IMR-90 (cell line): Measurements from ENCODE around the gene FH. TPM values are rescaled to one million over a fixed set of nuclear protein-coding genes. Genes with fewer than 3 reads are reported as not detected.

Source experiments
- ATAC-seq: fragments of 200-7000 bp; cut with Tn5 transposase; 2 replicates; pipeline ENCODE4 v1.9.1; 2020; ENCODE audit warnings: low read depth, mild to moderate bottlenecking, moderate library complexity
- BruUV-seq: library from RNA; stranded (reverse); fragments of 400-500 nt; replicated peaks from 2 replicates; lab custom pipeline; 2021; lab: Mats Ljungman, UMichigan
- CTCF ChIA-PET: fragments of 300-600 bp; formaldehyde crosslinking; extraction: SDS; loops from one replicate; lab custom pipeline; 2021; ENCODE audit warnings: antibody characterized with exemption; lab: Yijun Ruan, JAX
- POLR2A ChIA-PET: fragments of 300-600 bp; sonication (Branson Sonifier 250); formaldehyde crosslinking; loops from one replicate; lab custom pipeline; 2022; ENCODE audit warnings: antibody characterized with exemption; ENCODE audit not compliant: unreplicated experiment; lab: Charles Lee
- DNase-seq: peaks from one replicate; pipeline ENCODE4 v3.0.0; 2013
- H2AFZ ChIP-seq: replicated peaks from 2 replicates; pipeline ENCODE3; 2013; ENCODE audit warnings: low read length, mild to moderate bottlenecking; ENCODE audit not compliant: poor library complexity
- H2AK5ac ChIP-seq: 2 replicates; pipeline ENCODE4 v1.6.1; 2013; ENCODE audit warnings: low read depth, low read length, inconsistent platforms
- H2AK9ac ChIP-seq: replicated peaks from 2 replicates; pipeline ENCODE3; 2013; ENCODE audit warnings: mild to moderate bottlenecking, low read depth, low read length, moderate library complexity; ENCODE audit not compliant: poor library complexity
- H2BK120ac ChIP-seq: 2 replicates; pipeline ENCODE4 v1.6.1; 2013; ENCODE audit warnings: low read depth, low read length, inconsistent platforms
- H2BK15ac ChIP-seq: 3 replicates; pipeline ENCODE4 v1.6.1; 2013; ENCODE audit warnings: low read depth, low read length, inconsistent platforms
- H2BK20ac ChIP-seq: 2 replicates; pipeline ENCODE4 v1.6.1; 2013; ENCODE audit warnings: low read depth, mild to moderate bottlenecking, inconsistent platforms, low read length, moderate library complexity
- H2BK5ac ChIP-seq: 2 replicates; pipeline ENCODE4 v1.6.1; 2013; ENCODE audit warnings: mild to moderate bottlenecking, low read depth, low read length, inconsistent platforms; ENCODE audit not compliant: poor library complexity, severe bottlenecking
- H3K14ac ChIP-seq: replicated peaks from 2 replicates; pipeline ENCODE4 v1.6.1; 2013; ENCODE audit warnings: low read depth, low read length, inconsistent platforms
- H3K18ac ChIP-seq: 2 replicates; pipeline ENCODE4 v1.6.1; 2013; ENCODE audit warnings: low read depth, low read length, control low read depth
- H3K23ac ChIP-seq: 2 replicates; pipeline ENCODE4 v1.6.1; 2013; ENCODE audit warnings: low read depth, low read length, inconsistent platforms
- H3K27ac ChIP-seq: 2 replicates; pipeline ENCODE4 v1.5.1; 2013; ENCODE audit warnings: mild to moderate bottlenecking, control low read depth, low read length; ENCODE audit not compliant: insufficient read depth
- H3K27me3 ChIP-seq: 2 replicates; pipeline ENCODE4 v1.6.1; 2013; ENCODE audit warnings: low read length; ENCODE audit not compliant: control insufficient read depth, insufficient read depth
- H3K36me3 ChIP-seq: 2 replicates; pipeline ENCODE4 v1.6.1; 2013; ENCODE audit warnings: low read length, mixed read lengths; ENCODE audit not compliant: control insufficient read depth, insufficient read depth
- H3K4ac ChIP-seq: 2 replicates; pipeline ENCODE4 v1.6.1; 2013; ENCODE audit warnings: low read depth, low read length, inconsistent platforms
- H3K4me1 ChIP-seq: 2 replicates; pipeline ENCODE4 v1.6.1; 2013; ENCODE audit warnings: low read length, mixed read lengths; ENCODE audit not compliant: control insufficient read depth, insufficient read depth
- H3K4me2 ChIP-seq: 2 replicates; pipeline ENCODE4 v1.6.1; 2013; ENCODE audit warnings: low read depth, mild to moderate bottlenecking, control low read depth, low read length, moderate library complexity
- H3K4me3 ChIP-seq: 2 replicates; pipeline ENCODE4 v1.5.1; 2013; ENCODE audit warnings: low read depth, mild to moderate bottlenecking, control low read depth, low read length, moderate library complexity; ENCODE audit not compliant: insufficient read depth
- H3K56ac ChIP-seq: 2 replicates; pipeline ENCODE4 v1.6.1; 2013; ENCODE audit warnings: low read length, inconsistent platforms; ENCODE audit not compliant: insufficient read depth; ENCODE audit errors: extremely low read depth
- H3K79me1 ChIP-seq, 2 experiments: 2 replicates each; pipeline ENCODE4 v1.6.1; 2013; ENCODE audit warnings: low read length in 2 of 2, inconsistent platforms in 1 of 2, low read depth in 1 of 2
- H3K9ac ChIP-seq: 2 replicates; pipeline ENCODE4 v1.6.1; 2013; ENCODE audit warnings: low read depth, low read length, control low read depth
- H3K9me1 ChIP-seq: 2 replicates; pipeline ENCODE4 v1.6.1; 2013; ENCODE audit warnings: low read length, inconsistent platforms; ENCODE audit not compliant: insufficient read depth
- H3K9me3 ChIP-seq: 2 replicates; pipeline ENCODE4 v1.6.1; 2013; ENCODE audit warnings: low read length; ENCODE audit not compliant: control insufficient read depth, insufficient read depth
- H4K20me1 ChIP-seq: 2 replicates; pipeline ENCODE4 v1.6.1; 2013; ENCODE audit warnings: low read length, inconsistent platforms; ENCODE audit not compliant: insufficient read depth
- H4K5ac ChIP-seq: 2 replicates; pipeline ENCODE4 v1.6.1; 2013; ENCODE audit warnings: mild to moderate bottlenecking, low read depth, low read length, control low read depth
- H4K8ac ChIP-seq, 2 experiments: 2 replicates each; pipeline ENCODE4 v1.6.1; 2013; ENCODE audit warnings: low read depth in 2 of 2, low read length in 2 of 2, control low read depth in 1 of 2, inconsistent platforms in 1 of 2
- H4K91ac ChIP-seq: 2 replicates; pipeline ENCODE4 v1.6.1; 2013; ENCODE audit warnings: low read depth, low read length, inconsistent platforms; ENCODE audit not compliant: insufficient read depth
- BHLHE40 ChIP-seq: fragments of 150-350 bp; IDR thresholded peaks from 2 replicates; pipeline ENCODE4 v1.6.1; 2016; ENCODE audit warnings: mild to moderate bottlenecking, low read depth, low read length
- CEBPB ChIP-seq: IDR thresholded peaks from 2 replicates; pipeline ENCODE4 v1.6.1; 2012; ENCODE audit warnings: low read depth, low read length, improper control_type of control experiment
- CHD1 ChIP-seq: IDR thresholded peaks from 2 replicates; pipeline ENCODE4 v1.6.1; 2012; ENCODE audit warnings: low read depth, low read length, improper control_type of control experiment
- FOS ChIP-seq: fragments of 150-350 bp; IDR thresholded peaks from 2 replicates; pipeline ENCODE4 v1.6.1; 2016; ENCODE audit warnings: low read depth, low read length
- MAFK ChIP-seq: IDR thresholded peaks from 2 replicates; pipeline ENCODE4 v1.6.1; 2012; ENCODE audit warnings: low read depth, low read length, improper control_type of control experiment
- MAZ ChIP-seq: IDR thresholded peaks from 2 replicates; pipeline ENCODE4 v1.6.1; 2012; ENCODE audit warnings: low read depth, mild to moderate bottlenecking, low read length, improper control_type of control experiment, moderate library complexity, borderline replicate concordance
- MXI1 ChIP-seq: IDR thresholded peaks from 2 replicates; pipeline ENCODE4 v1.6.1; 2012; ENCODE audit warnings: low read depth, mild to moderate bottlenecking, low read length, moderate library complexity, borderline replicate concordance
- NFE2L2 ChIP-seq: fragments of 150-350 bp; IDR thresholded peaks from 2 replicates; pipeline ENCODE4 v1.6.1; 2016; ENCODE audit warnings: low read depth, mild to moderate bottlenecking, low read length
- POLR2A ChIP-seq: IDR thresholded peaks from 2 replicates; pipeline ENCODE4 v1.6.1; 2012; ENCODE audit warnings: mild to moderate bottlenecking, low read depth, low read length
- RAD21 ChIP-seq: IDR thresholded peaks from 2 replicates; pipeline ENCODE4 v1.6.1; 2012; ENCODE audit warnings: low read length, improper control_type of control experiment
- RCOR1 ChIP-seq: IDR thresholded peaks from 2 replicates; pipeline ENCODE4 v1.6.1; 2012; ENCODE audit warnings: mild to moderate bottlenecking, low read length, improper control_type of control experiment; ENCODE audit not compliant: insufficient replicate concordance
- RFX5 ChIP-seq: IDR thresholded peaks from 2 replicates; pipeline ENCODE4 v1.8.0; 2012; ENCODE audit warnings: low read depth, mild to moderate bottlenecking, low read length, moderate library complexity
- SMC3 ChIP-seq: fragments of 150-350 bp; IDR thresholded peaks from 2 replicates; pipeline ENCODE4 v1.6.1; 2016; ENCODE audit warnings: low read depth, mild to moderate bottlenecking, antibody characterized with exemption, low read length, moderate library complexity
- WGBS, 2 experiments: methylation state at CpG; one replicate each; pipeline versions ENCODE4 v1.1.5 to v1.1.7; 2013; ENCODE audit warnings: missing lambda C conversion rate in 2 of 2; ENCODE audit not compliant: insufficient read length in 1 of 2; ENCODE audit errors: extremely low coverage in 2 of 2; 5-methylcytosine and 5-hydroxymethylcytosine counted together
- dilution Hi-C: fragments of 300-500 bp; cut with HindIII; formaldehyde crosslinking; loops from one replicate; pipeline ENCODE4 v1.14.3; 2018; ENCODE audit warnings: low sequenced_read_pairs; ENCODE audit not compliant: unreplicated experiment
- in situ Hi-C: fragments of 300-500 bp; cut with MboI; formaldehyde crosslinking; loops from 3 replicates; pipeline ENCODE4 v1.14.3; 2019; ENCODE audit warnings: low sequenced_read_pairs, inconsistent platforms, mixed read lengths
- intact Hi-C: fragments of 100-400 bp; cut with micrococcal nuclease; formaldehyde crosslinking; loops from 2 replicates; pipeline ENCODE4 v1.10.0; 2022
- polyA plus RNA-seq, 3 experiments: library from polyadenylated mRNA; depleted of rRNA; stranded (reverse); fragments of >200 nt; gene quantifications; 2 replicates each; pipeline ENCODE4 v1.2.3, GENCODE V29; 2012; ENCODE audit warnings: low replicate concordance in 1 of 3
- total RNA-seq: library from RNA; depleted of rRNA; stranded (reverse); fragments of >200 nt; gene quantifications from 2 replicates; pipeline ENCODE4 v1.2.3, GENCODE V29; 2012
- TF ChIP-seq, protein P1 (sequence below): fragments of 150-350 bp; IDR thresholded peaks from 2 replicates; pipeline ENCODE4 v1.6.1; 2016; ENCODE audit warnings: low read depth, mild to moderate bottlenecking, low read length, moderate library complexity, borderline replicate concordance
- TF ChIP-seq, protein P2 (sequence below): conservative IDR thresholded peaks from 2 replicates; pipeline ENCODE4 v1.5.1; 2012; ENCODE audit warnings: mild to moderate bottlenecking, low read depth, low read length, improper control_type of control experiment

The FH gene
- total and polyA plus RNA-seq, 2 of the 4 experiments (the other 2 are of a cell fraction) = 75.5 to 78.7 TPM

- TF ChIP-seq NFE2L2 = no peak
Measured at GRCh38 chr1:241551759-241552638, 32.4 kb upstream of the FH start (continued).

DNA sequence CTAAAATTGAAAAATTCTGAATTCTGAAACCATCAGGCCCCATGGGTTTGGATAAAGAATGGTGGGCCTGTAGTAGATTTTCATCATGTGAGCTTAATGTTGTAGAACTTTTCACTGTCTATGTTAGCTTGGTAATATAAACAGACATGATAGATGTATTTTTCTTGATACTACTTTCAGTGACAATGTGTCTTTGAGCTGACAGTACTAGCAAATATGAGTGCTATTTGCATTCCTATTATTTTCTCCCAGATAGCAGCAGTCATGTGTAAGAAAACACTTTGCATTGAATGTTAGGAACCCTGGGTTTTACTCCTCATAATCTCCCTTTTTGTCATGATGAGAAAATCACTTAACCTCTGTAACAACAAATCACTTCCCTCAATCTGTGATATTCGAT lies 30.8 kb upstream of the FH start:
- Histone ChIP-seq H3K27ac (no peak overlapping the region), H2AK9ac (no peak overlapping the region), H2AK5ac (no peak overlapping the region), H3K4me1 (no peaks in the 10 kb centered on the region), H3K14ac (no peak overlapping the region), H2BK15ac (no peak overlapping the region), H4K5ac (no peak overlapping the region), H2BK5ac (no peak overlapping the region), H4K8ac (no peak overlapping the region), H3K4me3 (no peak overlapping the region), H2AFZ (no peak overlapping the region), H3K79me1 (no peaks in the 10 kb centered on the region), H4K20me1 (no peaks in the 10 kb centered on the region), H3K4ac (no peak overlapping the region), H2BK120ac (no peak overlapping the region), H3K4me2 (no peak overlapping the region), H3K9me1 (no peaks in the 10 kb centered on the region), H2BK20ac (no peak overlapping the region), H3K23ac (no peak overlapping the region), H3K27me3 (no peaks in the 10 kb centered on the region; the same call in 1 of the 2 replicates), H3K18ac (no peak overlapping the region), H3K56ac (no peak overlapping the region), H4K91ac (no peak overlapping the region), H3K36me3 (no peaks in the 10 kb centered on the region), H3K9ac (no peak overlapping the region), H3K9me3 (no peaks in the 10 kb centered on the region)
- intact Hi-C loops = no loop called here
- dilution Hi-C loops = no loop called here
- no CpG with 5 or more reads among the region's 1 CpG for WGBS, 2 experiments
- ATAC-seq (no peak), DNase-seq (no peak)
- CTCF ChIA-PET = no interaction called here
- in situ Hi-C loops = no loop called here
- BruUV-seq = no TSS peak
- POLR2A ChIA-PET = no interaction called here
- TF ChIP-seq RCOR1 (no peak), NFE2L2 (no peak), POLR2A (no peak), SMC3 (no peak), CHD1 (no peak), FOS (no peak), CEBPB (no peak), RAD21 (no peak), MAFK (no peak), MAZ (no peak), BHLHE40 (no peak), MXI1 (no peak), RFX5 (no peak)
- TF ChIP-seq, protein P1, sequence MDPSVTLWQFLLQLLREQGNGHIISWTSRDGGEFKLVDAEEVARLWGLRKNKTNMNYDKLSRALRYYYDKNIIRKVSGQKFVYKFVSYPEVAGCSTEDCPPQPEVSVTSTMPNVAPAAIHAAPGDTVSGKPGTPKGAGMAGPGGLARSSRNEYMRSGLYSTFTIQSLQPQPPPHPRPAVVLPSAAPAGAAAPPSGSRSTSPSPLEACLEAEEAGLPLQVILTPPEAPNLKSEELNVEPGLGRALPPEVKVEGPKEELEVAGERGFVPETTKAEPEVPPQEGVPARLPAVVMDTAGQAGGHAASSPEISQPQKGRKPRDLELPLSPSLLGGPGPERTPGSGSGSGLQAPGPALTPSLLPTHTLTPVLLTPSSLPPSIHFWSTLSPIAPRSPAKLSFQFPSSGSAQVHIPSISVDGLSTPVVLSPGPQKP = no peak
- TF ChIP-seq, protein P2, sequence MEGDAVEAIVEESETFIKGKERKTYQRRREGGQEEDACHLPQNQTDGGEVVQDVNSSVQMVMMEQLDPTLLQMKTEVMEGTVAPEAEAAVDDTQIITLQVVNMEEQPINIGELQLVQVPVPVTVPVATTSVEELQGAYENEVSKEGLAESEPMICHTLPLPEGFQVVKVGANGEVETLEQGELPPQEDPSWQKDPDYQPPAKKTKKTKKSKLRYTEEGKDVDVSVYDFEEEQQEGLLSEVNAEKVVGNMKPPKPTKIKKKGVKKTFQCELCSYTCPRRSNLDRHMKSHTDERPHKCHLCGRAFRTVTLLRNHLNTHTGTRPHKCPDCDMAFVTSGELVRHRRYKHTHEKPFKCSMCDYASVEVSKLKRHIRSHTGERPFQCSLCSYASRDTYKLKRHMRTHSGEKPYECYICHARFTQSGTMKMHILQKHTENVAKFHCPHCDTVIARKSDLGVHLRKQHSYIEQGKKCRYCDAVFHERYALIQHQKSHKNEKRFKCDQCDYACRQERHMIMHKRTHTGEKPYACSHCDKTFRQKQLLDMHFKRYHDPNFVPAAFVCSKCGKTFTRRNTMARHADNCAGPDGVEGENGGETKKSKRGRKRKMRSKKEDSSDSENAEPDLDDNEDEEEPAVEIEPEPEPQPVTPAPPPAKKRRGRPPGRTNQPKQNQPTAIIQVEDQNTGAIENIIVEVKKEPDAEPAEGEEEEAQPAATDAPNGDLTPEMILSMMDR = no peak
